ENCODE measurements around the gene ZNF407.
"Not testable (repeated sequence)": the region's sequence is repeated elsewhere in the genome, so short reads cannot be mapped to it uniquely, and the experiment has no call there.

Gene ZNF407

GRCh38 chr18:75073654-75074053 lies 476.0 kb downstream of the ZNF407 start:
- DNase-seq (ENCODE audit: low spot score) = no peak

- no peak for DNase-seq (ENCODE audit: low spot score)
These were observed 476.7 kb downstream of the ZNF407 start for GRCh38 chr18:75074196-75075015.

DNA sequence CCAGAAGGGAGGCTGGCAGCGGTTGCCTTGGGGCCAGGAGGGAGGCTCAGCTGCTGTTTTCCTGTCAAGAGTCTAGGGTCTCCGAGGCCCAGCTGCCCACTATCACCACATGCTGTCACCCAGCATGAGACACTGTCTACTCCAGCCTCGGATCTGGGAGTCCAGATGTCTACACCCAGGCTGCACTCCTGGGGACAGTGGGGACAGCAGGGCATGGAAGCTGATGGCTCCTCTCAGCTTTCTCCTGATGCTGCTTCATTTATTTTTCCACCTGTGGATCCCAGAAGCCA lies 477.3 kb downstream of the ZNF407 start:
- no peak for DNase-seq (ENCODE audit: low spot score)

DNA sequence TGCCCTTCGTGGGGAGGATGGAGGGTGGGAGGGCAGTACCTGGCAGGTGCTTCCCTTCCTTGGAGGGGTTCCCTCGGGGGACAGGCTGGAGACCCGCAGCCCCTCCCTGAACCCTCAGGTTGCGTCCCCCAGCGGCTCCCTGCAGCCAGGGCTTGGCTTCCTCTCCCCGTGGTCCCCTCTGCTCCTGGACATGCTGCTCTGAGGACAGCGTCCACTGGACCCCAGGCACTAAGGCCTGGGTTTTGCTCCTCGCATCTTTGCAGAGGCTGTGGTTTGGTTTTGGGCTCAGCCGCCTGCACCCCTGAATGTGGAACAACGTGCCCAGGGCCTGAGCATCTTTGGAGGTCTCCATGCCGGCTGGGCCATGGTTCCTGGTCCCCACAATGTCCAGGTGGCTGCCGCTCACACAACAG lies 477.8 kb downstream of the ZNF407 start:
- no peak for DNase-seq (ENCODE audit: low spot score)

DNA sequence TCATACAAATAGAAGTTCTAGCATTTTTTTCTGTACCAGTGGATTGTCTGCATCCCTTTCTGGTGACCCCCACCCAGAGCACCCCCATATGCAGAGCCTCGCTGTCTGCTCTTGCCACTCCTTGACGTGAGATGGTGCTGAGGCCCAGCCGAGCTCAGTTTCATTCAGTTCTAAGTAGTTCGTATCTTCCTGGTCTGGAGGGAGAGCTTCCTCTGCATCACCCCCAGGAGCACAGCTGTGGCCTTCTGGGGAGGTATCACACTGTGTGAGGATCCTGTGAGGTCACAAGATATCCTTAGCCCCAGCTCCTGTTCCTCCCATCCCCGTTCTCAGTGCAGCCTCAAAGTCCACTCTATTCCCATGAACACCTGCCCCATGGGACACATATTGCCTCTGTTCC lies 478.6 kb downstream of the ZNF407 start:
- DNase-seq (ENCODE audit: low spot score) = no peak

- no peak for DNase-seq (ENCODE audit: low spot score)
These were observed 483.8 kb downstream of the ZNF407 start for GRCh38 chr18:75081486-75081885.

- DNase-seq (ENCODE audit: low spot score) = no peak
These were observed 485.5 kb downstream of the ZNF407 start for GRCh38 chr18:75083131-75083530.

DNA sequence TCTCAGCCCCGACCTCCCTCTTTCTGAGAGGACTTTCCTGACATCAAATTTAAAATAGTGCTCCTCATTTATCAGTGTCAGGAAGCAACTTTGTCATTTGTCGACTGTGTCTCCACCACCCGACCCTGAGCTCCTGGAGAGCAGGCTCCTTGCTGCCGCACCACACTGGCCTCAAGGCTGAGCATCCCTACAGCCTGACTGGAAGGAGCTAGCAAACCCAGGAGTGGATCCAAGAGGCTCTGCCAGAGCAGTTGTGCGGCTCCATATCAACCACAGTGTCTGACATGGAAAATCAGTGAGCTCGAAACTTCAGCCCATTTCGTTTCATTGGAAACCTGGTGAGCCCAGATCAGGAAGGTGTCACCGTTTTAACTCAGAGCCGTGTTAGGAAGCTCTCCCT lies 486.1 kb downstream of the ZNF407 start:
- DNase-seq (ENCODE audit: low spot score) = no peak

DNA sequence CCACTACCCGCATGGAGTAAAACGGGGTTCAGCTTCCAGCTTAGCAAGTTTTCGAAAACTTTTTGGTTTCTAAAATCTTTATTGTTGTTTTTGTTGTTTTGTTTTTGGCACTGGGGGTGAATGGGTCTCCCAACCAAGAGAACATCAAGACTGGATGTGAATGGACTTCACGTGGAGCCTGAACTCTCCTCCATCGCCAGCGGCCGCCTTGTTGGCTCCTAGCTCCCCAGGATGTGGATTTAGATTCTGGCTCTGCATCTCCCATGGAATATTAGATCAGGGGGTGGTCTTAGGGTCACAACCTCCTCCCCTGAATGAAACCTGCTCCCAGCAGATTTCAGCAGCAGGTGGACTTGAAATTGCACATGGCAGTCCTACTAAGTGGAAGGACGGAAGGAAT lies 488.0 kb downstream of the ZNF407 start:
- DNase-seq (ENCODE audit: low spot score) = not testable (repeated sequence)

DNA sequence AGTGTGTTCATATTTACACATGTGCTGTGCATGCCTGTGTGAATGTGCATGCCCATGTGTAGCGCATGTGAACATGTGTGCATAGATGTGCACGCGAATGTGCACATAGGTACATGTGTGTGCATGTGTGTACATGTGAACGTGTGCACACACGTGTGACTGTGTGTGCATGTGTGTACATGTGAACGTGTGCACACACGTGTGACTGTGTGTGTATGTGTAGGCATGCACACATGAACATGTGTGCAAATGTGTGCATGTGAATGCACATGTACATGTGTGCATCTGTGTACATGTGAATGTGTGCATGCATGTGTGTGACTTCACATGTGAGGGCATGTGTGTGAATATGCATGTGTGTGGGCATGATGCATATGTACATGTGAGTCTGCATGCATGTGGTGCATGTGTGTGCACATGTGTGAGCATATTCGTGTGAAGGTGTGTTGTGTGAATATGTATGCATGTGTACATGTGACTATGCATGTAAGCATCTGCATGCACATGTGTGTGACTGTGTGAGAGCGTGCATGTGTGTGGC lies 488.9 kb downstream of the ZNF407 start:
- DNase-seq (ENCODE audit: low spot score) = no peak

GRCh38 chr18:75087119-75088020 lies 489.7 kb downstream of the ZNF407 start:
- no peak for DNase-seq (ENCODE audit: low spot score)

DNA sequence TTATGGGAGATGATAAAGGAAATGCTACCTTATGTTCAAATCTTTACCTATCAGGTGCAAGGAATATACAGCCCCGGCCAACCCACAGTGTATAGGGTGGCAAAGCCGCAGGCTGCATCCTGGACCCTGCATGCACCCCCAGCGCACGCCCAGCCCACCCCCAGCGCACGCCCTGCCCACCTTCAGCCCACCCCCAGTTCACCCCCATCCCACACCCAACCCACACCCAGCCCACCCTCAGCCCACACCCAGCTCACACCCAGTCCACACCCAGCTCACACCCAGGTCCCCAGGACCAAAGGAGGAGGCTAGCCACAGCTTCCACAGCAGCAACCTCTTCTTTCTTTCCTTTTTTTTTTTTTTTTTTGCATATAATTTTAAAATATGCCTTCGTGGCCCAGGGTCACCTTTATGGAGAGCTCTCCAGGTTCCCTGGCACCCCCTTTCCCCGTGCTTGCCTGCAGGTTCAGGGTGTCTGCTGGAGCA lies 490.4 kb downstream of the ZNF407 start:
- DNase-seq (ENCODE audit: low spot score) = no peak

DNA sequence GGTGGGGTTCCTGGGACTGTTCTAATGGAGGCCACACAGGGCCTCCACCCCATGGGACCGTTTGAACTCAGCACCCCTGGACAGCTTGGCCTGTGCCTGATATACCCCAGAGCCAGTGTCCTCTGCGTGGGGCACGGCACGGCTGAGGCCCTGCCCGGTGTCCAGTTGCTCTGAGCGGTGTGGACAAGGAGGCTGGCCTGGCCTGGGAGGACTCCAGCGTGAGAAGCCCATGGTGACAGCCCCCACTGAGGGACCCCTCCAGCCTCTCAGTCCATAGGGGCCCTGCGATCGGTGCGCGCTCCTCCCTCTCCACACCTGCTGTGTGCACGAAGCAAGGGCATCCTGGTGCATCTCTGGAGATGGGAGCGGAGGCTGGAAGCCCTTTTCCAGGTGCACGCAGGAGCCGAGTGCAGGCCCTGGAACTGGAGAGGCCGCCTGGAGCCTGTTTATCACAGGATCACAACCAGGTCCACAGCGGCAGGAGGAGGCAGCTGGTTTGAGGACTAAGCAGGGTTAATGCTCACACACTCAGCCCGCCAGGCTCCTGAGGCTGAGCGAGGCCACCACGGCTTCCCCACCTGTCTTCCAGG lies 491.0 kb downstream of the ZNF407 start:
- DNase-seq (ENCODE audit: low spot score) = no peak

GRCh38 chr18:75089748-75090327 lies 492.2 kb downstream of the ZNF407 start:
- no peak for DNase-seq (ENCODE audit: low spot score)

DNA sequence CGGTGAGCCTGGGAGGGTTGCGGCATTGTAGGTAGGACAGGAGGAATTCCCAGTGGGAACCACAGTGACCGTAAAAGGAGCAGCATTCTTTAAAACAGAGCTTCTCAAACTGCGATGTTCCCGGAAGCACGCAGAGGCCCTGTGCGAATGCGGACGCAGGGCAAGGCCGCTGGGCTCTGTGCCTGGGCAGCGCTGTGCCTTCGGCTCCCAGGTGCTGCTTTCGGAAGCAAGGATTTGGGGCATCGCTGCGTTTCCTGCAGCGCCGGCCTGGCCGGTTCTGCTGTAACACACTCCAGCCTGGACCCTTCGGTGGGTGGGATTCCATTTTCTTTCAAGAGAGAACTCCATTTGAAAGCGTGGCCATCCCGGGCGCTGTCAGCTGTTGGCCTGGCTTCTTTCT lies 492.7 kb downstream of the ZNF407 start:
- no peak for DNase-seq (ENCODE audit: low spot score)

DNA sequence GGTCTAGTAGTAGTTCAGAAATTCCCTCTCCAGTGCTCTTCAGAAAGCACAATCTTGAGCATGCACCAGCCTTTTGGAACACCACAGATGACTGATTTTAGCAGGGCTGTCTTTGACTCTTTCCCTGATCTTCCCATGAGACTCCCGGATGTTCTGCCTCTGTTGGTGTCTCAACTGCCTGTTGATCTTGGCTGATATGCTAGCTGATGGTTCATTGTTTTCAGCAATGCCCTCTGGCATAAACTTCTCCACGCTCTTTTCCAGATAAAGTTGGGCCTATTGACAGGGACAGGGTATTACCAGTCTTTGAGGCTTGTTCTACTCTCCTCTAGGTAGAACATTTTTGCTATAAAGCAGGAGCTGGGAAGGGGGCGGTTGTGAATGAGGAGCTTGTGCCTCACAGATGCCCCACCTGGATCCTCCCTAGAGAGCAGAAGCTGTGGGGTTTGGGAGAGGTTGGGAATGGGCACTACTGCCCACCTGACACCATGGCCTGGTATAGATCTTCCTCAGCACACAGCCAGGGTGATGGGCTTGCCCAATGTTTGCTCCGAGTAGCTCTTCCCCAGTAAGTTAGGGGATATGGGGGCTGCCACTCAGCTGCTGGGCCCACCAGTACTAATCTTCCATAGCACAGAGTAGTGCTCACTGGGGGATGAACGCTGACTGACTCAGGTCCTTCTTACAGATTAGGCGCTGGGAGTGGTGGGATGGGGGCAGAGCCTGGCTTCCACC lies 500.0 kb downstream of the ZNF407 start:
- DNase-seq (ENCODE audit: low spot score) = no peak

DNA sequence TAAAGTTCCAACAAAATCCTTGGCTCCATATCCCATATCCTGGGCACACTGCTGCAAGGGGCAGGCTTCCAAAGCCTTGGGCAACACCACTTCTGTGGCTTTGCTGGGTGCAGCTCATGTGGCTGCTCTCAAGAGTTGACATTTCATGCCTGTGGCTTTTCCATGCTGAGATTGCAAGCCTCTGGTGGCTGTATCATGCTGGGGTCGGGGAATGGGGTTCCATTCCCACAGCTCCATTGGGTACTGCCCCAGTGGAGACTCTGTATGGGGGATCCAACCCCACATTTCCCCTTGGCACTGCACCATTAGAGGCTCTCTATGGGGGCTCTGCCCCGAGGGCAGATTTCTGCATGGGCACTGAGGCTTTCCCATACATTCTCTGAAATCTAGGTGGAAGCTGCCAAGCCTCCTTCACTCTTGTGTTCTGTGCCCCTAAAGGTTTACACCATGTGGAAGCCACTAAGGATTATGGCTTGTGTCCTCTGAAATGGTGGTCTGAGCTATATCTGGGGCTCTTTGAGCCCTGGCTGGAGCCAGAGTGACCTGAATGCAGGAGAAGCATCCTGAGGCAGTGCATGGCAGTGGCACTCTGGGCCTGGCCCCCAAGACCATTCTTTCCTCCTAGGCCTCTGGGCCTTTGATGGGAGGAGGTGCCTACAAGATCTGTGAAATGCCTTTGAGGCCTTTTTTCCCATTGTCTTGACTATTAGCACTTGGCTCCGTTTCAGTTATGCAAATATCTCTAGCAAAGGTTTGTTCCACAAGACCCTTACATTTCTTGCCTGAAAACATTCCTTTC lies 503.4 kb downstream of the ZNF407 start:
- DNase-seq (ENCODE audit: low spot score) = no peak

DNA sequence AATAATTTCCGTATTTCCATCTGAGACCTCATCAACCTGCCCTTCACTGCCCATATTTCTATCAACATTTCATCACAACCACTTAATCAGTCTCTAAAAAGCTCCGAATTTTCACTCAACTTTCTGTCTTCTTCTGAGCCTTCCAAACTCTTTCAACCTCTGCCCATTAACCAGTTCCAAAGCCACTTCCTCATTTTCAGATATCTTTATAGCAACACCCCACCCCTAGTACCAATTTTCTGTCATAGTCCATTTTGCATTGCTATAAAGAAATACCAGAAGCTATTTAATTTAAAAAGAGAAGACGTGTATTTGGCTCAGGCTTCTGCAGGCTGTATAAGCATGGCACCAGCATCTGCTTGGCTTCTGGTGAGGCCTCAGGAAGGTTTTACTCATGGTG lies 504.2 kb downstream of the ZNF407 start:
- DNase-seq (ENCODE audit: low spot score) = no peak

DNA sequence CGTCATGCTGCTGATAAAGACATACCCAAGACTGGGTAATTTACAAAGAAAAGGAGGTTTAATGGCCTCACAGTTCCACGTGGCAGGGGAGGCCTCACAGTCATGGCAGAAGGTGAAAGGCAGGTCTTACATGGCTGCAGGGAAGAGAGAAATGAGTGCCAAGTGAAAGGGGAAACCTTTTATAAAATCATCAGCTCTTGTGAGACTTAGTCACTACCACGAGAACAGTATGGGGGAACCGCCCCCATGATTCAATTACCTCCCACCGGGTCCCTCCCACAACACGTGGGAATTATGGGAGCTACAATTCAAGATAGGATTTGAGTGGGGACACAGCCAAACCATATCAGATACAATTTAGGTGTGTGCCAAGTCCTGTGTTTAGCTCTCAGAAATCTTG lies 506.4 kb downstream of the ZNF407 start:
- not testable (repeated sequence) for DNase-seq (ENCODE audit: low spot score)

DNA sequence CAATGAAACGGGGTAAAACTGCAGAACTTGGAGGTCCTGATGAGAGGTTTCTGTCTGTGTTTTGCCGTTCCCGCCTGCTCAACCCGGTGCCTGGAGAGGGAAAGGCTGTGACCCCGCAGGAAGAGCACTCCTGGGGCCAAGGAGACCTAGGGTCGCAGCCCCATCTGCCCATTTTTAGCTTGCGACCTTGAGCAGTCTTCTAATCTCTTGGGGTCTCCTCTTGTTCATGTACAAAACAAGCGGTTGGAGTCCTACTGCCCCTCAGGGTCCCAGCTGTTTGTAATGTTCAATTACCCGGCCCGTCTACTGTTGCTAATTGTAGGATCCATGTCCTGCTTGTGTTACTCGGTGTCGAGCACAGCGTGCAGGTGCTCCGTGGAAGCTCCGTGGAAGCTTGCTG lies 506.8 kb downstream of the ZNF407 start:
- DNase-seq (ENCODE audit: low spot score) = no peak

All from hematopoietic multipotent progenitor cell treated with erythropoietin and hydrocortisone succinate and interleukin-3 and kit ligand, for 17 days (in vitro differentiated cells).